Measurements from ENCODE around the gene RELL2.
"Not testable (repeated sequence)": the region's sequence is repeated elsewhere in the genome, so short reads cannot be mapped to it uniquely, and the experiment has no call there.

Gene RELL2, protein sequence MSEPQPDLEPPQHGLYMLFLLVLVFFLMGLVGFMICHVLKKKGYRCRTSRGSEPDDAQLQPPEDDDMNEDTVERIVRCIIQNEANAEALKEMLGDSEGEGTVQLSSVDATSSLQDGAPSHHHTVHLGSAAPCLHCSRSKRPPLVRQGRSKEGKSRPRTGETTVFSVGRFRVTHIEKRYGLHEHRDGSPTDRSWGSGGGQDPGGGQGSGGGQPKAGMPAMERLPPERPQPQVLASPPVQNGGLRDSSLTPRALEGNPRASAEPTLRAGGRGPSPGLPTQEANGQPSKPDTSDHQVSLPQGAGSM

GRCh38 chr5:141636413-141637122 is at the start of gene RELL2, which contains the start of gene HDAC3:
Gene RELL2 (plus strand): TSS chr5:141636997. CDS start chr5:141638226, 1,229 bp downstream.
Gene HDAC3 (minus strand): TSS chr5:141636849. CDS start chr5:141636790, 59 bp downstream.
- peak; percentile 14 to 96 (median 85) for DNase-seq

GRCh38 chr5:141590127-141590526 is 46.7 kb upstream of the RELL2 start:
- DNase-seq = no peak

DNA sequence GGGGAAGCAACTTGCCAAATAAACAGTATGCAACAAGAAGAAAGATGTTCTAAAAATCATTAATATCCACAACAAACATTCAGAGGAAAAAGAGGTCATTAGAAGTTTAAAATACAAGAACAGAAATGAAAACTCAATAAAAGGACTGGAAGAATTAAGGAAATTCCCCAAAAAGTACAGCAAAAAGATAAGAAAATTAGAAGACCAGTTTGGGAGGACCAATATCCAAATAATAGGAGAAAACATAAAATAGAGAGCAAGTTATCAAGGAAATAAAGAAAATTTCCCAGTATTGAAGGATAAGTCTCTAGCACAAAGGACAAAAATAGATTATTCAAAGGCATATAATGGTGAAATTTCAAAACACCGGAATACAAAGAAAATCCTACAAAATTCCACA is 39.9 kb upstream of the RELL2 start:
- no peak for DNase-seq

GRCh38 chr5:141597394-141597793 is 39.4 kb upstream of the RELL2 start:
- no peak for DNase-seq

- no peak for DNase-seq
These were observed 39.0 kb upstream of the RELL2 start for GRCh38 chr5:141597814-141598213.

- no peak for DNase-seq
These were observed 38.1 kb upstream of the RELL2 start for GRCh38 chr5:141598391-141599345.

DNA sequence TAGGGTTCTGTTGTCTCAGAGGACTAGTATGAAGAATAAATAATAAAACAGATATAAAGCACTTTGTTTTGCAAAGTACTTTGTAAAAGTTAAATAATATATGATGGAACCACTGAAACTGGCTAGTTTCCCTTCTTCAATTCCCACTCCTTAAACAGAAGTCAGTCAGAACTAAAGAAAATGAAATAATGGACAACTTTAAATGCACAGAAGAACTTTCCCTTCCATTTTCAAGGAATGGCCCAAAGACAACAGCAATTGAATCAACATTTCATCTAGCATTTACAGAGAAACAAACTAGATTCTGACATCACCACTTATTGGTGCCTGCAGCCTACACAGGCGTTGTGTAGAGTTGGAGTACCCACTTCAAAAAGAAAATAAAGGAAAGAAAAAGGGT is 34.2 kb upstream of the RELL2 start:
- DNase-seq = no peak

GRCh38 chr5:141603923-141604717 is 32.7 kb upstream of the RELL2 start:
- no peak for DNase-seq

GRCh38 chr5:141605523-141606277 is 31.1 kb upstream of the RELL2 start:
- DNase-seq = peak in 6 of 51 donors; percentile 6 to 24 (median 22)

DNA sequence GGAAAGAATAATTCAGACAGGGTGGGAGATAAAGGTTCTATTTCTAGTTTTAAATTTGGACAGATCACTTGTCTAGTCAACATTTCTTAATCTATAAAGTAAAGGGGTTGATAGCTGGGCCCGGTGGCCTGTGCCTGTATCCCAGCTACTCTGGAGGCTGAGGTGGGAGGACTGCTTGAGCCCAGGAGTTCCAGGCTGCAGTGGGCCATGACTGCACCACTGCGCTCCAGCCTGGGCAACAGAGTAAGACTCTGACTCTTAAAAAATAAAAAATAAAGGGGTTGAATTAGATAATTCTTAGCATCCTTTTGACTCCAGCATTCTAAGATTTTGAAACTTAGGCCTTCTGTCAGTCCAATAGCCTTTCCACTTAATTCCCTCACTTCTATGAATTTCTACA is 28.8 kb upstream of the RELL2 start:
- no peak for DNase-seq

DNA sequence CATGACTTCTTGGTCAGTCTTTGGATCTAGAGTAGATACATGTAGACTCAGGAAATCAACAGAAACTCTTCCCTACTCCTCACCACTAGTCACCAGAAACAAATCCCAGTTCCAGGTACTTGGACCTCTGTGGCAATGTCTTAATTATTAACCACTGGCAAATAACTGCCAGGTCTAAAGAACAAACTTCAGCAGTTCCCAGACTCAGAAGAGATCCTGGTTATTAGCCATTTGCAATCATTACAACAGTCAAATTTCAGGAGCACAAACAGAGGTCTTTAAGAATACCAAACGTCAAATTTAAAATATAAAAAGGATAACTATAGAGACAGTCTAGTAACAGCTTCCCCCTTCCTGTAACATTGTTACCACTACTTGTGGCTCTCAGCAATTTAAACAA is 28.2 kb upstream of the RELL2 start:
- DNase-seq = no peak

DNA sequence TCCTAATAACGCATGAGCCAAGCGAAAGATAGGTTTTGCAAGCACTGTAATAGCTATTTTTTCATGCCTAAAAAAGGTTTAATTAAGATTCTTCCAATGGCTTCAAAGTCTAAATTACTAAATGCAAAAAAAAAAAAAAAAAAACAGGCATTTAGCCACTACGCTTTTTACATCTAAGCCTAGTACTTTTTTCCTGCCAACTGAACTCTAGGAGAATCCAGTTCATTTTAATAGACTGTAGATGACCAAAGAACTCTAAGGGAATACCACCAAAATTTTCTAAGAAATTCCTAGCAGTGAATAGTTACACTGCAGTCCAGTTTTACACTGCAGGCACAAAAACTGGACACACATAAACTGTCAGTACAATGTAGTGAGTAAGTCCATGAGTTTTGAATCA is 27.8 kb upstream of the RELL2 start:
- DNase-seq = no peak

DNA sequence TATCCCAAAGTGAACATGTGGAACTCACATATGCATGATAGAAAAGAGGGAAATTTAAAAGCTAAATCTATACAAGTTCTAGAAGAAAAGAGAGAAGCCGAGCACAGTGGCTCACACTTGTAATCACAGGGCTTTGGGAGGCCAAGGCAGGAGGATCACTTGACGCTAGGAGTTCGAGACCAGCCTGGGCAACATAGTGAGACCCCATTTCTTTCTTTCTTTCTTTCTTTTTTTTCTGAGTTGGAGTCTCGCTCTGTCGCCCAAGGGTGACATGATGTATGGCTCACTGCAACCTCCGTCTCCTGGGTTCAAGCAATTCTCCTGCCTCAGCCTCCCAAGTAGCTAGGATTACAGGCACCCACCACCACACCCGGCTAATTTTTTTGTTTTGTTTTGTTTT is 26.9 kb upstream of the RELL2 start:
- not testable (repeated sequence) for DNase-seq

DNA sequence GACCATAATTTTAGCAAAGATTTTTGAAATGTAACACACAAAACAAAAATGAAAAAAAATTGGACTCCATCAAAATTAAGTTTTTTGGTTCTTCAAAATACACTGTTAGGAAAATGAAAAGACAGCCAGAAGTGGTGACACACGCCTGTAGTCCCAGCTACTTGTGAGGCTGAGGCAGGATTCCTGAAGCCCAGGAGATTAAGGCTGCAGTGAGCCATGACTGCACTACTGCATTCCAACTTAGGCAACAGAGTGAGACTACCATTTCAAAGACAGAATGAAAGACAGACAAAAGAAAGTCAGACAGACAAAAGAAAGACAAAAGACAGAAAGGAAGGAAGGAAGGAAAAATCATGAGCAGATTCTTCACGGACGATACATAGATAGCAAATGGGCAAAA is 25.5 kb upstream of the RELL2 start:
- DNase-seq = no peak

- no peak for DNase-seq
These were observed 23.5 kb upstream of the RELL2 start for GRCh38 chr5:141613344-141613743.

- DNase-seq = no peak
These were observed 20.6 kb upstream of the RELL2 start for GRCh38 chr5:141615991-141616720.

- no peak for DNase-seq
These were observed 19.7 kb upstream of the RELL2 start for GRCh38 chr5:141617128-141617527.

DNA sequence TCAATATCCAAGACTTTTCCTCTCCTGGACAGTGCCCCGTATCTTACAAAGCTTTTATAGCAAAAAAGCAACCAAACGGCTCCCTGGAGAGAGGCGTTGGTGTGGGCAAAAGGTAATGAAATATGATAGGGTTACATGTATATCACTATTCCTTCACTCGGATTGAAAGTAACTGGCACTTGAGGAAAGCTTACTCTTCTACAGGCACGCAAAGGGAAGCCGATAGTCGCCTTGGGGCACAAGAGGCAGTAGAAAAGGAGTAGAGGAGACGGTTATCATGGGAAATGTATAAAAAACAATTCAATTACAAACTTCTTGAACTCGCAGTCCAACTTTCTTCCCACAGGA is 19.1 kb upstream of the RELL2 start:
- peak in 1 of 51 donors; percentile 55 for DNase-seq

DNA sequence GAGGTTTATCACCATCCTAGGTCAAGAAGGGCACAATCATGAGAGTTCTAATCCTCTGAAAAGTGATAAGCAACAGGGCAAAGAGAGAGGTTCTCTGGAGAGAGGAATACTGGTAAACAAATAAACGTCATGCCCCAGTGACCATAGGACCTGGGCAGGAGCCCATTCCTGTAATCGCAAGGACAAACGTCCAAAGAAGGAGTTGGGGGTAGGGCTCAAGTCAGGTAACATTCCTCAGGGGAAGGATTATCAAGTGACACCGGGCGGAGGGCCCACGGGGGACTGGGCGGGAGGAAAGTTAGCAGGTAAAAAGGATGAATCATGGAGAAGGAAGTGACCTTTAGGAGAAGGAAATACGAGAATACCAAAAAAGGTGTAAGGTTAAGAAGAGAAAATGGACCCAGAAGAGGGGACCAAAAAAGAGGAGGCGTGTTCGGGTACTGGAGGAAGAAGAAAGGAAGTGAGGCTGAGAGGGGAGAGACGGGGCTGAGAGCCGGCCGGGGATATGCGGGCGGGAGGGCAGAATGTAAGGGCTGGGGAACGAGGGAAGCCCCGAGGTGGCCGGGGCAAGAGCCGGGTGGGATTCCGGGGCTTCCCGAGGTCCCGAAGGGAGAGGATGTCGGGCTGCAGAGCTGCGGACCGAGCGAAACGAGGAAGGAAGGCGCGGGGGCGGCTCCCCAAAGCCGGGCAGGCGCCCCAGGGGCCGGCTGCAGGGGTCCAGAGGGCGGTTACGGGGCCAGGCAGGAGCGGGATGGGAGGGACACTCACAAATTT is 18.6 kb upstream of the RELL2 start:
- DNase-seq = peak in 6 of 51 donors; percentile 15 to 71 (median 43)
